Breast epithelium (tissue), 4 donors: ENCODE results near the gene CTNNA2. TPM values are rescaled to one million over a fixed set of nuclear protein-coding genes. Genes with fewer than 3 reads are reported as not detected.

Experiments used
- DNase-seq, 2 donors: peaks; one replicate each; pipeline ENCODE4 v3.0.0-alpha.2; 2019; ENCODE audit warnings: low spot score in 2 of 2
- H3K27ac ChIP-seq, 2 donors: fragments of 200-600 bp; sonication (generic) in 1 of 2; one replicate each; pipeline ENCODE4 v1.5.1; 2016 to 2019; ENCODE audit warnings: mild to moderate bottlenecking in 1 of 2
- H3K27me3 ChIP-seq, 2 donors: fragments of 200-600 bp; sonication (generic) in 1 of 2; one replicate each; pipeline versions ENCODE4 v1.5.1 to v1.6.0; 2017 to 2019; ENCODE audit warnings: control low read depth in 1 of 2, mild to moderate bottlenecking in 1 of 2
- H3K36me3 ChIP-seq: fragments of 200-600 bp; one replicate; pipeline ENCODE4 v1.5.1; 2019
- H3K4me1 ChIP-seq, 2 donors: fragments of 200-600 bp; sonication (generic); one replicate each; pipeline ENCODE4 v1.5.1; 2016 to 2019; ENCODE audit warnings: control low read depth in 1 of 2
- H3K4me3 ChIP-seq, 3 donors: fragments of 200-600 bp; sonication (generic); 1 replicate in 2 of 3; 2 replicates in 1 of 3; pipeline ENCODE4 v1.5.1; 2016 to 2019; ENCODE audit warnings: mild to moderate bottlenecking in 3 of 3, moderate library complexity in 2 of 3
- H3K9me3 ChIP-seq, 2 donors: fragments of 200-600 bp; sonication (generic) in 1 of 2; one replicate each; pipeline ENCODE4 v1.5.1; 2016 to 2019; ENCODE audit warnings: control low read depth in 1 of 2
- POLR2A ChIP-seq: fragments of 450-650 bp; IDR thresholded peaks from one replicate; pipeline ENCODE4 v1.6.1; 2016; ENCODE audit warnings: antibody characterized with exemption, mild to moderate bottlenecking, moderate library complexity
- POLR2AphosphoS5 ChIP-seq, 3 donors: sonication (generic); formaldehyde crosslinking; IDR thresholded peaks; one replicate each; pipeline ENCODE4 v1.6.1; 2017; ENCODE audit warnings: antibody characterized with exemption in 3 of 3
- intact Hi-C: fragments of 100-400 bp; cut with DNase I; formaldehyde crosslinking; loops from one replicate; pipeline ENCODE4 v1.15.1; 2023; ENCODE audit warnings: low total_unique reads
- total RNA-seq, 3 donors: library from RNA; depleted of rRNA; stranded (reverse); fragments of >200 nt; gene quantifications; one replicate each; pipeline ENCODE4 v1.1.0, GENCODE V29; 2016
- TF ChIP-seq, protein P1 (sequence below), 3 donors: fragments of 450-650 bp; IDR thresholded peaks; one replicate each; pipeline ENCODE4 v1.5.1; 2016 to 2017; ENCODE audit warnings: antibody characterized with exemption in 3 of 3, mild to moderate bottlenecking in 3 of 3, moderate library complexity in 3 of 3

CTNNA2 gene
- total RNA-seq, 3 donors from 2014 or later = 0.16 TPM; not detected in 2

GRCh38 chr2:80148906-80149305, 636.1 kb downstream of the CTNNA2 start:
- H3K27ac ChIP-seq = no peak overlapping the region
- intact Hi-C loops = no loop called here
- H3K27me3 ChIP-seq = no peaks in the 10 kb centered on the region
- no peaks in the 10 kb centered on the region for H3K9me3 ChIP-seq
- H3K4me3 ChIP-seq = no peak overlapping the region
- H3K36me3 ChIP-seq = no peaks in the 10 kb centered on the region
- no peak for DNase-seq
- H3K4me1 ChIP-seq = no peaks in the 10 kb centered on the region
- no peak for TF ChIP-seq POLR2A
- no peak for TF ChIP-seq POLR2AphosphoS5 (IDR thresholded peaks at IDR 0.05)

- TF ChIP-seq, protein P1, sequence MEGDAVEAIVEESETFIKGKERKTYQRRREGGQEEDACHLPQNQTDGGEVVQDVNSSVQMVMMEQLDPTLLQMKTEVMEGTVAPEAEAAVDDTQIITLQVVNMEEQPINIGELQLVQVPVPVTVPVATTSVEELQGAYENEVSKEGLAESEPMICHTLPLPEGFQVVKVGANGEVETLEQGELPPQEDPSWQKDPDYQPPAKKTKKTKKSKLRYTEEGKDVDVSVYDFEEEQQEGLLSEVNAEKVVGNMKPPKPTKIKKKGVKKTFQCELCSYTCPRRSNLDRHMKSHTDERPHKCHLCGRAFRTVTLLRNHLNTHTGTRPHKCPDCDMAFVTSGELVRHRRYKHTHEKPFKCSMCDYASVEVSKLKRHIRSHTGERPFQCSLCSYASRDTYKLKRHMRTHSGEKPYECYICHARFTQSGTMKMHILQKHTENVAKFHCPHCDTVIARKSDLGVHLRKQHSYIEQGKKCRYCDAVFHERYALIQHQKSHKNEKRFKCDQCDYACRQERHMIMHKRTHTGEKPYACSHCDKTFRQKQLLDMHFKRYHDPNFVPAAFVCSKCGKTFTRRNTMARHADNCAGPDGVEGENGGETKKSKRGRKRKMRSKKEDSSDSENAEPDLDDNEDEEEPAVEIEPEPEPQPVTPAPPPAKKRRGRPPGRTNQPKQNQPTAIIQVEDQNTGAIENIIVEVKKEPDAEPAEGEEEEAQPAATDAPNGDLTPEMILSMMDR (IDR thresholded peaks at IDR 0.05) = no peak
- TF ChIP-seq POLR2A (no peak), POLR2AphosphoS5 (IDR thresholded peaks at IDR 0.05) (no peak)
- Histone ChIP-seq H3K36me3 (no peaks in the 10 kb centered on the region), H3K4me3 (no peak overlapping the region), H3K27ac (no peak overlapping the region), H3K4me1 (no peaks in the 10 kb centered on the region), H3K9me3 (no peaks in the 10 kb centered on the region), H3K27me3 (no peaks in the 10 kb centered on the region)
- intact Hi-C loops = no loop called here
- no peak for DNase-seq
Measured at GRCh38 chr2:80149991-80150390, 637.1 kb downstream of the CTNNA2 start.

DNA sequence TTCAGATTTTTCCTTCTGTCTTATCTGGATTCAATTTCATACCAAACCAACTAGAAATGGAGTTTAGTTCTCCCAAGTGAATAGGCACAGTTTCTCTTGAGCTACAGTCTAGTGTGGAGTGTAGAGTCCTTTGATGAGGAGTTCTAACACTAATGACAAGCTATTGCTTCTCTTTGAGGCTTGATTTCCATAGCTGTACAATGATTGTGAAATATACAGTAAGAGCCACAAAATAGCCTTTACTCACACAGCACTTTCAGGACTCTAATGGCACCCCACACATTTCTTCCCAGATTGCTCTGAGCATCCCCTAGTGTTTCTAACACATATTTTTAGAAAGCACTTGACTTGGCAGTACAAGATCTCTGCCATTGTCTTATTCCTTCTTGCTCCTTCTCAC, 638.4 kb downstream of the CTNNA2 start:
- no peak overlapping the region for H3K4me3 ChIP-seq
- H3K27me3 ChIP-seq = no peaks in the 10 kb centered on the region
- no peaks in the 10 kb centered on the region for H3K36me3 ChIP-seq
- no peaks in the 10 kb centered on the region for H3K4me1 ChIP-seq
- no peak overlapping the region for H3K27ac ChIP-seq
- intact Hi-C loops = no loop called here
- DNase-seq = no peak
- H3K9me3 ChIP-seq = no peaks in the 10 kb centered on the region
- TF ChIP-seq, protein P1 (IDR thresholded peaks at IDR 0.05) = no peak
- TF ChIP-seq POLR2A (no peak), POLR2AphosphoS5 (IDR thresholded peaks at IDR 0.05) (no peak)

DNA sequence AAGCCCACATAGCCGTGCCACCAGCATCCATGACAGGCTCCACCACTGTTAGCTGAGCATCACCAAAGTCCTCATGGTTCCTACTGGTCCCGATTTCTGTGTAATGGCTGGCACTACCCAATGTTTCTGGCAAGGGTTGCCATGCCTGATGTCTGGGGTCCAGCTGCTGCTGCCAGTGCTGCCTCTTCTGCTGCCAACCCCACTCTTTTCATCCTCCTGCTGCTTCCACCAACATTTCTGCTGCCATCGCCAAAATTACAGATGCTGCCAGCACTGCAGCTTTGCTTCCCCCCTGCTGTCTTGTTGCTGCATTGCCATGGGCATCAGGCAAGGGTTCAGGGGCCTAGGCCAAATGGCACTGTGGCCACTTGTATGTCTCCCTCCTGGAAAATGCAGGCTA, 638.8 kb downstream of the CTNNA2 start:
- H3K27ac ChIP-seq = no peak overlapping the region
- H3K4me1 ChIP-seq = no peaks in the 10 kb centered on the region
- no peak for DNase-seq
- H3K27me3 ChIP-seq = no peaks in the 10 kb centered on the region
- intact Hi-C loops = no loop called here
- H3K36me3 ChIP-seq = no peaks in the 10 kb centered on the region
- TF ChIP-seq, protein P1 (IDR thresholded peaks at IDR 0.05) = no peak
- TF ChIP-seq POLR2A = no peak
- TF ChIP-seq POLR2AphosphoS5 (IDR thresholded peaks at IDR 0.05) = no peak
- no peaks in the 10 kb centered on the region for H3K9me3 ChIP-seq
- H3K4me3 ChIP-seq = no peak overlapping the region

GRCh38 chr2:80153151-80153550, 640.3 kb downstream of the CTNNA2 start:
- TF ChIP-seq, protein P1 (IDR thresholded peaks at IDR 0.05) = no peak
- TF ChIP-seq POLR2AphosphoS5 (IDR thresholded peaks at IDR 0.05) = no peak
- TF ChIP-seq POLR2A = no peak
- intact Hi-C loops = no loop called here
- no peak for DNase-seq
- Histone ChIP-seq H3K4me3 (no peak overlapping the region), H3K27ac (no peak overlapping the region), H3K4me1 (no peaks in the 10 kb centered on the region), H3K9me3 (no peaks in the 10 kb centered on the region), H3K27me3 (no peaks in the 10 kb centered on the region), H3K36me3 (no peaks in the 10 kb centered on the region)

DNA sequence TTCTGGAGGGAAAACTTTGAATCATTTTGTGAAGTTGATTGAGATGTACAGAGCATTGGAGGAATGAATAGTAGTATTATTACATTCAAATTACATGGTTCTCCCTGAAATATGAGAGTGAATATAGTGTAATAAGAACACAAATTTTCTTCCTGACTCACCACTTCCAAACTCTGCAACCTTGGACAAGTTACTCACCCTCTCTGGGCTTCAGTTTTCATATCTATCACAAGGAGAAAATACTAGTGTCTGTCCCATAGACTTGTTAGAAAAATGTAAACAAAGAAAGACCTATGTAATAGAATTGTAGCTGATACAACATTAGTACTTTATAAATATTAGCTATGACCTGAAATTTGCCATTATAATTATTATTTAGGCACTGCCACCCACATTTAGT, 640.9 kb downstream of the CTNNA2 start:
- Histone ChIP-seq H3K4me3 (no peak overlapping the region), H3K9me3 (no peaks in the 10 kb centered on the region), H3K36me3 (no peaks in the 10 kb centered on the region), H3K27ac (no peak overlapping the region), H3K4me1 (no peaks in the 10 kb centered on the region), H3K27me3 (no peaks in the 10 kb centered on the region)
- DNase-seq = no peak
- TF ChIP-seq, protein P1 (IDR thresholded peaks at IDR 0.05) = no peak
- TF ChIP-seq POLR2A (no peak), POLR2AphosphoS5 (IDR thresholded peaks at IDR 0.05) (no peak)
- intact Hi-C loops = no loop called here
